ENCODE measurements around the gene MSN.
"Not testable (repeated sequence)": the region's sequence is repeated elsewhere in the genome, so short reads cannot be mapped to it uniquely, and the experiment has no call there.

The MSN gene

DNA sequence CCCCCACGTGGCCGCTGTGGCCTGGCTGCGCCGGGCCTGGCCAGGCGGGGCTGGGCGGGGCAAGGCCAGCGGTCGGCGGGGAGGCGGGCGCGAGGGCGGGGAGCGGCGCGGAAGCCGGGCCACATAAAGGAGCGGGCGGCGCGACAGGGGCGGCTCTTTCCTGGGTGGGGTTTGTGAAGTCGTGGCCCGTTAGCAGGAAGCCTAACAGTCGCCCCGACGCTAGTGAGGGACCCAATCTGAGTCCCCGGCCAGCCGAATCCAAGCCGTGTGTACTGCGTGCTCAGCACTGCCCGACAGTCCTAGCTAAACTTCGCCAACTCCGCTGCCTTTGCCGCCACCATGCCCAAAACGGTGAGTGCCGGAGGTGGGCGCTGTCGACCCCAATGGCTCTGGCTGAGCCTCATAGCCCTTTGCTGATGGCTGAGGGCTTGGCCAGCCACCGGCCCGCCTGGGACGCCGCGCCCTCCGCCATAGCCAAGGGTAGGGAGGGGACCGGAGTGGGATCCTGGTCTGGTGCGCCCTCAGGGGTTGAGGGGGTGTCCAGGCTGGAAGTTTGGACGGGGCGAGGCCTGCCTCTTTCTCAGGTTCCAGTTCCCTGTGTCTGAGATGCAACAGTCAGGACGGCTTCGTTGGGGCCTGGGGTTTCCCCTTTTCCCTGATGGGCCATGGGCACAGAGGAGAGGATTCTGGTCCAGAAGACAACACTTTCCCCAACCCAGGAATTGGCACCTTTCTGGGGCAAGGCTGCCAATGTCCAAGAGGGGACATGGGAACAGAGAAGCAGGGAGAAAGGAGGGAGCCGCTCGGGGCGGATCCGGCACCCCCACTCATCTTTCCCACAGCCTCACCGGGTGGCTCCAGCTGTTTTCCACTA, at the start of gene MSN:
Gene MSN, plus strand, starts transcription at position 152 of the 874 bp plus-strand sequence. Its CDS starts 188 bp downstream, at position 340.
- DNase-seq: peak; percentile 3

DNA sequence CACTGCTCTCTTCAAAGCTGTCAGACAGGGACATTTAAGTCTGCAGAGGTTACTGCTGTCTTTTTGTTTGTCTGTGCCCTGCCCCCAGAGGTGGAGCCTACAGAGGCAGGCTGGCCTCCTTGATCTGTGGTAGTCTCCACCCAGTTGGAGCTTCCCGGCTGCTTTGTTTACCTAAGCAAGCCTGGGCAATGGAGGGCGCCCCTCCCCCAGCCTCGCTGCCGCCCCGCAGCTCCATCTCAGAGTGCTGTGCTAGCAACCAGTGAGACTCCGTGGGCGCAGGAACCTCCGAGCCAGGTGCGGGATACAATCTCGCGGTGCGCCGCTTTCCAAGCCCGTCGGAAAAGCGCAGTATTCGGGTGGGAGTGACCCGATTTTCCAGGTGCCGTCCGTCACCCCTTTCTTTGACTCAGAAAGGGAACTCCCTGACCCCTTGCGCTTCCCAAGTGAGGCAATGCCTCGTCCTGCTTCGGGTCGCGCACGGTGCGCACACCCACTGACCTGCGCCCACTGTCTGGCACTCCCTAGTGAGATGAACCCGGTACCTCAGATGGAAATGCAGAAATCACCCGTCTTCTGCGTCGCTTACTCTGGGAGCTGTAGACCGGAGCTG, 47.3 kb upstream of the MSN start:
- not testable (repeated sequence) for DNase-seq

DNA sequence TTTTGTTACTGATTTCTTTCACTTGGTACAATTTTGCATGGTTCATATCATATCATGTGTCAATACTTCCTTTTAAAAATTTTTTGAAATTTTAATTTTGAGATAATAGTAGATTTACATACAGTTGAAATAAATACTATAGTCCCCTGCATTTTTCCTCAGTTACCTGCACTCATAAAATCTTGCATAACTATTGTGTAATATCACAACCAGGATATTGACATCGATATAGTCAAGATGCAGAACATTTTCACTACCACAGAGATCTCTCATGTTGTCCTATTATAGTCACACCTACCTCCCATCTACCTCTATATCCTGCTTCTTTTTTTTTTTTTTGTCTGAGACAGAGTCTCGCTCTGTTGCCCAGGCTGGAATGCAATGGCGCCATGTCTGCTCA, 36.7 kb upstream of the MSN start:
- no peak for DNase-seq

DNA sequence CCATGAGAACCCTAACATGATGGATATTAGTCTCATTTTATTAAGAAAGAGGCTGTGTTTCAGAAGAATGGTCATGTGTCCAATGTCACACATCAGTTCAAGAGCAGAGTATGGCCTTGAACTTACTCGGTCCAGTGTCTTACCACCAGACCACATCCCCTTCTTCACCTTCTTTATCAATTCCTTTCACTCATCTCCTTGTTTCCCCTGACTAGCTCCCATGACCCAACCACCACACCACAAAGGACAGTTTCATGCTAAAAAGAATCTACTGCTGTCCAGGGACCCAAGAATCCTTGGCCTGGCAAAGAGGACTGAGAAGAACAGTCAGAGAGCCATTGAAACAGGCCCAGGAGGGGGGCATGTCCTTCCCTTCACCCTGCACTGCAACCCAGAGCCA, 33.6 kb upstream of the MSN start:
- no peak for DNase-seq

DNA sequence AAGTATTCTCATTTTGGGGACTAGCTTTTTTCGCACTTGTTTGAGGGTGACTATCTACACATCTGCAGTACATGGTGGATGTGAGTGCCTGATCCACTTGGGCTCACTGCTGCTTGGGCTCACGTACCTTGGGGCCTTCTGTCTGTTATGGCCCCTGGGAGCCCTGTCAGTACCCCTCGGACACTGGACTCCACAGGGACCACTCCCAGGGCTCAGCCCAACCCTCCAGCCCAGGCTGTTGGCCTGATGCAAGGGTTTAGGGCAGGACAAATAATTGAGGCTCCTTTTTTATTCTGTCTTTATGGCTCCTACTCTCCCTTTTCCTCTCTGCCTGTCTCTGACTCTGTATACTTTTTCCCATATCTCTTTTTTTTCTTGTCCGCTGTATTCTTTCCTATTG, 32.7 kb upstream of the MSN start:
- no peak for DNase-seq

DNA sequence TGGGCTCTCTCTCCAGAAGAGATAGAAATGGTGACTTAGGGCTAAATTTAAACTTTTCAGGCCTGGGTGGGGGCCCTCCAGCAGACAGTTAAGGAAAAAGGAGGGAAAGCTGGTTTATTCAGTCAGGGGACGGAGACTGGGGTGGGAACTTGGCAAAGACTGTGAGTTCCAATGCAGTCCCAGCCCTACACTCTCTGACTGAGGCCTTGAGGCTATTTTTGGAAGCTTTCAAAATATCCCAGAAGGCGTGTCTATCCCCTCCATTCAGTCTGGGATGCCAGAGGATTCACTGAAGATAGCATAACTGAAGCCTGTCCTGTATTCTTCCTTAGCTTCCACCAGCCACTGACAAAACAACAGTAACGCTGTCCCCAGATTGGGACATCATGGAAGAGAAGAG, 32.1 kb upstream of the MSN start:
- DNase-seq: no peak

DNA sequence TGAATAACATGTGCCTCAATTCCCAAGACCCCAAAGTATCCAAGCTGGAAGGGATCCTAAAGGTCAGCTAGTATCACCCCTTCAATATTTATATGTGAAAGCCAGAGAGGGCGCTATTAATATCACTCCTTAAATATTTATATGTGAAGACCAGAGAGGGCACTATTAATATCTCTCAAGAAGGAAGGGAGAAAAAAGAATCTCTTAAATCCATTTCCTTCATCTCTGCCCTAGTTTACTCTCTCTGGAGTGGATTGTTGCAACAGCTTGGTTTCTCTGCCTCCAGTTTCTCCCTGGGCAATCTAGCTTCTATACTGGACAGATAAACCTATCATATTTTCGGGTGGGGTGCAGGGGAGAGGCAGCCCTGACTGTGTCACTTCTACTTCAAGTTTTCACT, 31.6 kb upstream of the MSN start:
- no peak for DNase-seq

DNA sequence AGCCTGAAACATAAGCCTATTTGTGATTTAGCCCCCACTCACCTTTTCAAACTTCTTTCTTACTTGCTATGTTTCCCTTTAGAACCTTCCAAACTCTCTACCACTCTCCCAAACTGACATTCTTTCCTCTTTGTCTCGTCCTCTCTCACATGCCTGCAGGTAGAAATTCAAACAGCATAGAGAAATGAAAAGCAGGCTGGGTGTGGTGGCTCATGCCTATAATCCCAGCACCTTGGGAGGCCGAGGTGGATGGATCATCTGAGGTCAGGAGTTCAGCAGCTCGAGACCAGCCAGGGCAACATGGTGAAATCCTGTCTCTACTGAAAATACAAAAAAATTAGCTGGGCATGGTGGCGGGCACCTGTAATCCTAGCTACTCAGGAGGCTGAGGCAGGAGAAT, 31.2 kb upstream of the MSN start:
- DNase-seq: not testable (repeated sequence)

DNA sequence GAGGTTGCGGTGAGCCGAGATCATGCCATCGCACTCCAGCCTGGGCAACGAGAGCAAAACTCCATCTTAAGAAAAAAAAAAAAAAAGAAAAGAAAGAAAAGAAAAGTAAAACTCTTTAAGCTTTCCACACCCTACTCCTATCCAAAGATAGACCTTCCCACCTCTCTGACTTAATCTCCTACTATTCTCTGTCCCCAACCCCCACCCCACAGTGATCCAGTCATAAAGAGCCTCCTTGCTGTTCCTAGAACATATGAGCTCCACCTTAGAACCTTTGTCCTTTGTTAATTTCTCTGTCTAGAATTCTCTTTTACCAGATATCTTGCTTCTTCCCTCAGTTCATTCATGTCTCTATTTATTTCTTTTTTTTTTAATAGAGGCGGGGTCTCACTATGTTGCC, 30.1 kb upstream of the MSN start:
- no peak for DNase-seq

DNA sequence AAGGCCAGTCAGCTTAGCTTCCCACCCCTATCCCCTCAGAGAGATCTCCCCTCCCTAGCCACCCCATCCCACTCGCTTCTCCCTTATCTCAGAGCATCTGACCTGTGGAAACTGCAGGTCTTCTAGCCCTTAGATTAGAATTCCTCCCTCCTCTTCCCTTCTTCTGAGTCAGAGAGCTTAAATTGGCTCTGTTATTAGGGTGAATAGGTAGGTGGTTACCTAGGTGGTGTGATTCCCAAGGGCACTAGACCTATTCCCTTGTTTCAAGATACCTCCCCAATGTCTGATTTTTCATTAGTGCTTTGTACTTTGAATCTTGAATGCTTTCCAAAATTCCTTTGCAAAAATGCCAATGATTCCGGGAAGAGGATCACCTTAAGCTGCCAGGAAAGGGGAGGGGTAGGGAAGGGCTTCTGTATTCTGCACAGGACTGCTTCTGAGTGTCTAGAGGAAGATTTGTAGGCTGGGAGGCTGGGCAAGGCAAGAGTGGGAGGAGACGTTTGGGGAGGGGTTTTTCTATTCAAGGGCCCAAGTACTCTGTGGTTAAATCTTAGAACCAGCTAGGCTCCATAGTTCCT, 24.5 kb upstream of the MSN start:
- no peak for DNase-seq

DNA sequence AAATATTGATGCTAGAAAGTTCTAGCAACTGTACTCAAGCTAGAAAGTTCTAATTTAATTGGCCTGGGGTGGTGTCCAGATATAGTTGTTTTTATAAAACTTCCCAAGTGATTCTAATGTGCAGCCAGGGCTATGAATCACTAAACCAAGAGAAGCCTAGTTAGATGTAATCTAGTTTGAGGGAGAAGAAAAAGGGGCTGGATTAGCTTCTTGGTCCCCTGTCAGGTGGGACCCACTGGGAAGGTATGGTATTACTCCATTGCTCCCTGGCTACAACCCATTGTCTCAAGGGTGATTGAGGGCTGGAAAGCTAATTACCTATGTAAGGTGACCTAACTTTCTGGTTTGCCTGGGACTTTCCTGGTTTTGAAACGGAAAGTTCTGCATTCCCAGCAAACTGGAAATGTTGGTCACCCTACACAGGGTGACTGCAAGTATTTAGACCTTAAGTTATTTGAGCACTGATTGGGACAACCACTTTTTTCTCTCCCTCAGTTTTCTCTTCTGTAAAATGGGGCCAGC, 23.9 kb upstream of the MSN start:
- no peak for DNase-seq

DNA sequence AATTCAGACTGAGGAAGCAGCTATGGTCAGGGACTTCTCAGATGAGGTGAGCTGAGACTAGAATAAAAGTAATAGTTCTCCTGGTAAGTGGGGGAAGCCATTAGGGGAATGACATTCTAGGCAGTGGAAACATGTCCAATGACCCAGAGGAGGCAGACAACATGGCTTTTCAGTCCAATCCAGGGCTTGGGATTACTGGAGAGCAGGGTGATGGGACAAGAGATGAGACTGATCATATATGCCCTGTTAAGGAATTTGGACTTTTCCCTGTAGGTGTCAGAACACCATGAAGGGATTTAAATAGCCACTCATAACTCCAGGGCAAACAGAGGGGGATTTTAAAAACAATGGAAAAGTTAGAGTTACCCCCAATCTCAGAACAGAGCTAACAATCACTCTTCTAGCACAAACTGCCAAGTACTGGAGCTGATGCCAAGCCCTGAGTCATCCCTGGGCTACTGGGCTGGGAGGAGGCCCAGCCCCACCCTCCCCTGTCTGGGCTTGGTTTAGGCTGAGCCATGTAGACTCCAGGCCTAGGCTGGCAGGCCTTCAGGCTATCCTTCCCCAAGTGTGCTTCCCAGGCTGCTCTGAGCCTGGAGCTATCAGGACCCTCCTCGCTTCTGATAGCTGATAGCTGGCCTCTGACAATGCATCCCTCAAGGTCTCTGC, 22.7 kb upstream of the MSN start:
- DNase-seq: no peak

DNA sequence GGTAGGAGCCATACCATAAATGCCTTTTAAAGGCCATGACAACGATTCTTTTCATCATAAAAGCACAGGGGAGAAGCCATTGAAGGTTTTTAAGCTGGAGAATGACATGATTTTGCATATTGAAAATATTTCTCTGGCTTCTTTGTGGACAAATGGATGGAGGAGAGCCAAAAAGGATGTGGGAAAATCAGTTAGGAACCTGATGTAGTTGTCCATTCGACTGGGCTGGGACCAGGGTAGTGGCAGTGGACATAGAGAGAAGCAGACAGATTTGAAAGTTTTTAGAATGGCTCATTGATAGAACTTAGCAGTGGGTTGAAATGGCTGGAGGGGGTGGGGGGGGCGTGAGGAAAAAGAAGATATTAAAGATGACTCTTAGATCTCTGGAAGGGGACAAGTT, 19.7 kb upstream of the MSN start:
- DNase-seq: no peak

DNA sequence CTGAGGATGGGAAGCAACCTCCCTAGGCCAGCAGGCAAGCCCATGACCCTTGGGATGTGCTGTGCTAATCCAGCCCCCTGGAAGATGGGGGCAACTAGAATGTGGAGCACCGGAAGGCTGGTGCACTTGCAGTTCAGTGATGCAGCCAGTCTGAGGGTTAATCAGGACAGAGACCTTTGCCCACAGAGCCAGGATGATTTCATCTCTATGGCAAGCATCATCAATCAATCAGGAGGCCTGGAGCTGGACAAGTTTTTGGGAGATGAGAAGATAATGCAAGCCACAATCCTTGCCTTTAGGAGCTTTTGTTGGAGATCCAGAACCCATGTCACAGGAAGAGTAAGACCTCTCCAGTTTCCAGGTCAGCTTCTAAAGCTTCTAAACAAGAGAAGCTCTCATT, 15.4 kb upstream of the MSN start:
- no peak for DNase-seq

DNA sequence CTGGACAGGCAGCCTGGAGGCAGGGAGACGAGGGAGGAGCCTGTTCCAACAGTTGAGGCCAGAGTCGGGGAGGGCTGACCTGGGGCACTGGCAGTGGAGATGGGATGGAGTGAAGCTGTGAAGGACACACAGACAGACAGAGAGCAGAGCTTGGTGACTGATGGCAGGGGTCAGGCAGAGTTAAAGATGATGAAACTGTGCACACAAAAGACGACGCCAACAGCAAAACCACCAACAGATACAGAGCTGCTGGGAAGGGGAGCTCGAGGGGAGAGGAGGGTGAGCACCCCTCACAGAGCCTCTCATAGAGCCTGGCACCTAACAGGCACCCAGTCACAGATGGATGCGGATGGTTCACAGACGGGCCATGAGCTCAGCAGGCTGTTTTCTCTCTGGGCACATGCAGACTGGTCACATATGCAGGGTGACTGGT, 10.4 kb upstream of the MSN start:
- not testable (repeated sequence) for DNase-seq

DNA sequence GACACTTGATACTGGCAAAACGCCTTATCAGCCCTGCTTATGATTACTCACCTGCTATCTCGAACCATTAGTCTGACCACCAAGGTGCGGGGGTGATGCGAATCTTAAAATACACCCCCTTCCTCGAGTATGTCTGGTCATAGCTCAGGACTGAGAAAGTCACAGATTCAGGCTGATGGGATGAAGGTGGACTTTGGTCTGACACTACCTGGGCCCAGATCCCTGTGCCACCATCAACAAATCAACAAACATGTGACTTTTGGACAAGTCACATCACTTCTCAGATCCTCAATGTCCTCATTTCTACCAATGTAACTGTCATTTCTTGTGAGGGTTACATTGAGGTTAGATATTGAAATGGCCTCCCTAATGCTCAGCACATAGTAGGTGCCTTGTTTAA, 9.8 kb upstream of the MSN start:
- DNase-seq: no peak

DNA sequence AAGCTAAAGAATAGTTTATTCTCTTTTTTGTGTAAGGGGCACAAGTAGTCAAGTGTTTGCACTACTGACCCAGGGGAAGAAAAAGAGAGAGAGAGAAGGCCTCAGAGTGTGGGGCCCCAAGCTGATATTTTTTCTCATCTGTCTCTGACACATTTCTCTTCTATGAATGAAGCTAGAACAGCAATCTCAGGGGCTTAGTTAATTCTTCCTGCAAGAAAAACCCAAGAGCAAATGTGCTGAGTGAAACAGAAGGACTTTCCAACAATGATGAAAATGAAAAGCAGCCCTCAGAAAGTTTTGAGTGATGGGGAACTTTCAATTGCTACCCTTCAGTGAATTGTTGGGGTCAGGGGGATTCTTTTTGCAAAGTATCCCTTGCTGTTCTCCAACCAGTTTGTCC, 9.2 kb upstream of the MSN start:
- no peak for DNase-seq

DNA sequence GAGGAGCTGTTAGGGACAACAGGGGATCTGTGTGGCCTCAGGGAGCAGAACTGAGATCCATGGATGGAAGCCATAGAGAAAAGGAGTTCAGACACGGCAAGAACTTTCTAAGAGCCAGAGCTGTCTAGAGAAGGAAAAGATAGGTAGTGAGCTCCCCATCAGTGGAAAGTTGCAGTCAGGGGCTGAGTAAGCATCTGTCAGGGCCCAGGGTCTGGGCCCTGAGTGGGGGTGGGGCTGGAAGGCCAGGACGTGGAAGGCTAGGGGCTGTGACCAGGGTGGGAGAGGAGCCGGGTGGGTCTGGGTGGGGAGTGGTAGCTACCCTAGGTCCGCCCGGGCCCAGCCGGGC, 324 bp upstream of the MSN start:
- no peak for DNase-seq

DNA sequence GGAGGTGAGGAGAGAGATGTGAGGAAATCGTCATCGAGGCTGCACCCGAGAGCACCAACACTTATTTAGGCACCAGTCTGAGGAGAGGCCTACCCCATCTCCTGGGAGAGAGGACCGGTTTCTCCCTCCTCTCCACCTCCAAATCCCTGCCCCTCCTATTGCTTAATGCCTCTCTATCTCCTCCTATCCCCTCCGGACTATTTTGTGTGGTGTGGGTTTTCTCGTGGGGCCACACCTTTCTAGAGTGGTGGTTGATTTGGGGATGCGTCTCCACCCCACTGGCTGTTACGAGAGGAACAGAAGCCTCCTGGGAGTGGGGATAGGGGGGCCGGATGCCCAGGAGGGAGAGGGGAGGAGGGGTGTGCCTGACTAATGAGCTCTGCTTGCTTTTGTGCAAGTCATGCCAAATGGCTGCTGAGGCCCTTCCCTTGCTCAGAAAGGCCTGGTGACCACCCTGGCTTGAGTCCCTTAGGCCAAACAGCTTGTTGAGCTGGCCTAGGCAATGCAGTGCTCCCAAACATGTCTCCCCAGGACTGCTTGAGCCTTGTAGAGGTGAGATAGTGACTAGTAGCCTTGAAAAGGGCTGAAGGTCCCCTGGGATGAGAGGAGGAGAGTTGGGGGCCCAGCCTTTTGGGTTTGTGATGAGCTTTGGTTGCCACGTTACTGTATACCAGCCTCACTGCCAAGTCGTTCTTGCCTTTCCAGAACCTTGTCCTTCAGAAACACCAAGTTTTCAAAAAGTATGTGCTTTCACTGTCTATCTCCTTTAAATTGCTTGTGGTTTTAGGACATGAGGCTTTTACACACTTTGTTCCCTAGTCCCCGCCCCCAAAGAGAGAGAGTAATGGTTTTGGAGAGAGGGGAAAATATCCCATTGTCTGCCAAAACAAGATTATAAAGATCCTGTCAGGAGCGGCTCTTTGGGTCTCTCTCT, 1.2 kb downstream of the MSN start:
- peak; percentile 2 for DNase-seq

DNA sequence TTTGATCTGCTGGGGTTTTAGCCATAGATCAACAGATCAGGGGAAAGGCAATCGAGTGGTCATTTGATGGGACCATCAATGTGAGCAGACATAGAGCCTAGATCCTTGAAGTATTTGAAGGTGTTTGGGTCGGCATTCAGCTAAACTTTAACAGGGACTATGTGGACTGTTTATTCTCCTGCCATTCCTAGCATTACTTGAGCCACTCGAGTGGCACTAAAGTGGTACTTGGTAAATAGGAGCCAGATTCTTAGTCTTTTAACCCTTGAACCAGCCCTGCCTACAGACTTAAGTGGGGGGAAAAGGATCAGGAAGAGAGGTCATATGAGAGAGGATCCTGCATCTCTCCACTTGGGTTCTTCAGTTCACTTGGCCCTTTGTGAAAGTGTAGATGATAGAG, 3.8 kb downstream of the MSN start:
- DNase-seq: no peak

DNA sequence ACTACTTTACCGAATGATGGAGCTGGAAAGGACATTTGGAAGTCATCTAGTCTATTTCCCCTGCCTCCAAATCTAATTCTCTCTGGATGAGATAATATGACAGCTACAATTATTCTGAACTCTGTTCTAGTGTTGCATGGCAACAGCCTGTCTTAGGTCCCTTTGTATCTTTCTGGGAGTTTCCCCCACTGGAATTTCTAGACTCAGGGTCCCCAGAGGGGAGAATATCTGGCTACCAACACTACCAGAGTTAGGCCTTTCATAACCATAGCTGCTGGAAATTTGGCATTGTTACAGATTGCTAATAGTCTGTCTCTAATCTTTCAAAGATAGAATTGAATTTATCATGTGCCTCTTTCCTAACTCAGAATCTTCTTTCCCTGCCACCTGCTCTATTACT, 4.5 kb downstream of the MSN start:
- DNase-seq: no peak

DNA sequence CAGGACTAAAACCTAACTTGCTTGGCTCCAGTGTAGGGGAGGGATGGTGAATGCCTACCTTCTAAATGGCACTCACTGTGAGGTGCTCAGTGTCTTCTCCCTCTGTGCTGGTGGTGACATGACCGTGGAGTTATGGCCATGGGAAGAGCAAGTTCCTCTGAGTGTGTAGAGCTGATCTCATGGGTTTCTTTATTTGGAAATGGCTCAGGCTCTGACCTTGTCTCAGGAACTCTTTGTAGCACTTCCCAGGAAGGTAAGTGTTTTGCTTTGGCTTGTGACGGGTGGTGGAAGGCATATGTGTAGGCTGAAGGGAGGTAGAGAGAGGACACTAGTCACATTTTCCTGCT, 6.4 kb downstream of the MSN start:
- no peak for DNase-seq

All from cortex of kidney (tissue), 1 donor.